HepG2 (cell line): Measurements from ENCODE around the gene RAP1A. TPM values are rescaled to one million over a fixed set of nuclear protein-coding genes. Genes with fewer than 3 reads are reported as not detected.

Experiments
- ARNT2 ChIP-seq: sonication (generic); formaldehyde crosslinking; IDR thresholded peaks from 2 replicates; pipeline ENCODE4 v1.8.0; 2022; ENCODE audit warnings: mild to moderate bottlenecking, low read depth, missing genetic modification reagents, moderate library complexity
- BRF2 ChIP-seq: sonication (generic); formaldehyde crosslinking; IDR thresholded peaks from 2 replicates; pipeline ENCODE4 v1.8.1; 2022; ENCODE audit warnings: mild to moderate bottlenecking, missing genetic modification reagents
- CEBPZ ChIP-seq: IDR thresholded peaks from 2 replicates; pipeline ENCODE4 v1.6.1; 2012; ENCODE audit warnings: low read length, improper control_type of control experiment
- CREB3 ChIP-seq: sonication (generic); formaldehyde crosslinking; IDR thresholded peaks from 2 replicates; pipeline ENCODE4 v1.5.0; 2020; ENCODE audit warnings: missing genetic modification reagents
- FOSL2 ChIP-seq: sonication (generic); formaldehyde crosslinking; IDR thresholded peaks from 2 replicates; pipeline ENCODE4 v1.4.0; 2020; ENCODE audit warnings: missing genetic modification reagents
- KAT2B ChIP-seq: fragments of 150-350 bp; IDR thresholded peaks from 2 replicates; pipeline ENCODE4 v1.6.1; 2014; ENCODE audit warnings: low read depth, low read length, borderline replicate concordance
- KDM6A ChIP-seq: IDR thresholded peaks from 2 replicates; pipeline ENCODE4 v1.6.1; 2016; ENCODE audit warnings: low read depth
- KLF11 ChIP-seq: IDR thresholded peaks from 2 replicates; pipeline ENCODE4 v1.6.1; 2016; ENCODE audit warnings: missing compliant biosample characterization
- MBNL3 ChIP-seq: fragments of 250-450 bp; sonication (Bioruptor Pico); conservative IDR thresholded peaks from 2 replicates; pipeline ENCODE4 v1.8.0; 2022; ENCODE audit warnings: mild to moderate bottlenecking, inconsistent platforms
- MXI1 ChIP-seq: IDR thresholded peaks from 3 replicates; pipeline ENCODE4 v1.6.1; 2012; ENCODE audit warnings: low read depth, low read length, inconsistent platforms, borderline replicate concordance
- POLR2G ChIP-seq: fragments of 200-400 bp; formaldehyde crosslinking; IDR thresholded peaks from 2 replicates; pipeline ENCODE4 v1.6.1; 2018; ENCODE audit warnings: mild to moderate bottlenecking, low read depth, low read length, moderate library complexity
- RBAK ChIP-seq: sonication (generic); formaldehyde crosslinking; IDR thresholded peaks from 2 replicates; pipeline ENCODE4 v1.5.1; 2020; ENCODE audit warnings: mild to moderate bottlenecking, missing genetic modification reagents
- RFX1 ChIP-seq: fragments of 450-650 bp; IDR thresholded peaks from 2 replicates; pipeline ENCODE4 v1.6.1; 2017
- TRIM24 ChIP-seq: sonication (generic); formaldehyde crosslinking; IDR thresholded peaks from 2 replicates; pipeline ENCODE4 v1.8.0; 2022; ENCODE audit warnings: mild to moderate bottlenecking, missing genetic modification reagents
- ZBTB42 ChIP-seq: sonication (generic); formaldehyde crosslinking; IDR thresholded peaks from 2 replicates; pipeline ENCODE4 v1.5.0; 2020; ENCODE audit warnings: mild to moderate bottlenecking, missing genetic modification reagents
- ZFP41 ChIP-seq: sonication (generic); formaldehyde crosslinking; IDR thresholded peaks from 2 replicates; pipeline ENCODE4 v1.4.0; 2020; ENCODE audit warnings: mild to moderate bottlenecking, missing genetic modification reagents, borderline replicate concordance
- ZNF17 ChIP-seq: sonication (generic); formaldehyde crosslinking; IDR thresholded peaks from 2 replicates; pipeline ENCODE4 v1.5.0; 2020; ENCODE audit warnings: mild to moderate bottlenecking, missing genetic modification reagents
- ZNF18 ChIP-seq: sonication (generic); formaldehyde crosslinking; IDR thresholded peaks from 2 replicates; pipeline ENCODE4 v1.8.0; 2022; ENCODE audit warnings: mild to moderate bottlenecking, missing genetic modification reagents; ENCODE audit not compliant: insufficient replicate concordance
- ZNF260 ChIP-seq: sonication (generic); formaldehyde crosslinking; IDR thresholded peaks from 2 replicates; pipeline ENCODE4 v1.4.0; 2020; ENCODE audit warnings: missing genetic modification reagents, low read depth, mild to moderate bottlenecking, borderline replicate concordance
- ZNF331 ChIP-seq: sonication (generic); formaldehyde crosslinking; IDR thresholded peaks from 2 replicates; pipeline ENCODE4 v1.4.0; 2020; ENCODE audit warnings: missing genetic modification reagents
- ZNF431 ChIP-seq: sonication (generic); formaldehyde crosslinking; IDR thresholded peaks from 2 replicates; pipeline ENCODE4 v1.9.0; 2022; ENCODE audit warnings: missing genetic modification reagents, low read depth, mild to moderate bottlenecking, borderline replicate concordance
- ZNF678 ChIP-seq: sonication (generic); formaldehyde crosslinking; IDR thresholded peaks from 2 replicates; pipeline ENCODE4 v1.4.0; 2020; ENCODE audit warnings: mild to moderate bottlenecking, missing genetic modification reagents
- ZNF891 ChIP-seq: sonication (generic); formaldehyde crosslinking; IDR thresholded peaks from 2 replicates; pipeline ENCODE4 v1.5.0; 2020; ENCODE audit warnings: mild to moderate bottlenecking, missing genetic modification reagents
- ZZZ3 ChIP-seq: sonication (generic); formaldehyde crosslinking; IDR thresholded peaks from 2 replicates; pipeline ENCODE4 v1.4.0; 2020; ENCODE audit warnings: missing genetic modification reagents, mild to moderate bottlenecking, borderline replicate concordance
- polyA plus RNA-seq, 8 experiments: library from polyadenylated mRNA; depleted of rRNA in 3 of 8; stranded (reverse) in 7 of 8; unstranded in 1 of 8; fragments of >200 nt; fragmentation: Illumina TruSeq in 4 of 8; extraction: Trizol in 4 of 8; gene quantifications; 2 replicates each; pipeline versions ENCODE4 v1.2.1 to v1.2.3, GENCODE V29; 2011 to 2016; ENCODE audit warnings: low read depth in 4 of 8, missing spikeins in 1 of 8, mixed read lengths in 1 of 8; ENCODE audit not compliant: insufficient read depth in 1 of 8
- total RNA-seq, 5 experiments: library from RNA; depleted of rRNA; stranded (reverse); fragments of >200 nt; fragmentation: Illumina TruSeq; extraction: Trizol; gene quantifications; 2 replicates each; pipeline ENCODE4 v1.2.3, GENCODE V29; 2016; ENCODE audit warnings: low read depth in 1 of 5

The RAP1A gene
- total and polyA plus RNA-seq, 2 of the 13 experiments (the other 11 are each of a cell fraction or from before 2014, with no cell fraction given): 19.0 to 20.7 TPM

- TF ChIP-seq CEBPZ (no peak), ZNF891 (0 out of 2 replicates have a peak, but pooled peaks have one; percentile 31), POLR2G (peak; percentile 90), ZNF331 (CRISPR knock-in tag) (no peak; the same call in none of the 2 replicates), FOSL2 (CRISPR knock-in tag) (0 out of 2 replicates have a peak, but pooled peaks have one; percentile 27), ZZZ3 (no peak), ZBTB42 (CRISPR knock-in tag) (no peak), KLF11 (CRISPR knock-in tag) (no peak), KDM6A (no peak), CREB3 (CRISPR knock-in tag) (peak; percentile 97), ZNF17 (CRISPR knock-in tag) (0 out of 2 replicates have a peak, but pooled peaks have one; percentile 63), ZNF678 (CRISPR knock-in tag) (no peak), ARNT2 (CRISPR knock-in tag) (peak; percentile 21; the same call in 1 of the 2 replicates), KAT2B (no peak), ZNF260 (CRISPR knock-in tag) (no peak), MBNL3 (no peak), RBAK (no peak), BRF2 (CRISPR knock-in tag) (no peak), ZNF18 (CRISPR knock-in tag) (peak; percentile 35), MXI1 (peak; percentile 46; the same call in 1 of the 3 replicates), TRIM24 (CRISPR knock-in tag) (no peak), ZFP41 (peak; percentile 91; the same call in 1 of the 2 replicates), ZNF431 (no peak; the same call in 1 of the 2 replicates), RFX1 (no peak)
Observed at GRCh38 chr1:111739194-111739924, 119.8 kb downstream of the RAP1A start, which contains the start of gene INKA2 (continued).
